Activated CD8-positive, alpha-beta T cell treated with anti-CD3 and anti-CD28 coated beads for 36 hours (primary cell): ENCODE results near the gene ATG4B. TPM values are rescaled to one million over a fixed set of nuclear protein-coding genes. Genes with fewer than 3 reads are reported as not detected.

ENCODE experiments used
- ATAC-seq: fragments of 200-7000 bp; cut with Tn5 transposase; one replicate; pipeline ENCODE4 v1.10.0; 2021; ENCODE audit warnings: mild to moderate bottlenecking, moderate library complexity
- CTCF ChIA-PET: fragments of 350-600 bp; sonication (Branson Sonifier 250); formaldehyde crosslinking; loops from one replicate; lab custom pipeline; 2021; ENCODE audit warnings: antibody characterized with exemption; lab: Charles Lee
- POLR2A ChIA-PET: fragments of 350-600 bp; sonication (Branson Sonifier 250); formaldehyde crosslinking; loops from one replicate; lab custom pipeline; 2021; ENCODE audit warnings: antibody characterized with exemption; lab: Charles Lee
- DNase-seq: peaks from one replicate; pipeline ENCODE4 v3.0.0-alpha.2; 2020
- H3K27ac Mint-ChIP-seq: one replicate; pipeline ENCODE4 v1.8.0; 2021; ENCODE audit warnings: mild to moderate bottlenecking, mixed read lengths
- H3K27me3 Mint-ChIP-seq: one replicate; pipeline ENCODE4 v1.8.0; 2021; ENCODE audit warnings: mixed read lengths
- H3K36me3 Mint-ChIP-seq: one replicate; pipeline ENCODE4 v1.8.0; 2021; ENCODE audit warnings: low read depth, mixed read lengths
- H3K4me1 Mint-ChIP-seq: one replicate; pipeline ENCODE4 v1.8.0; 2021; ENCODE audit warnings: low read depth, mixed read lengths
- H3K4me3 Mint-ChIP-seq: one replicate; pipeline ENCODE4 v1.8.0; 2021; ENCODE audit warnings: mild to moderate bottlenecking, moderate library complexity, mixed read lengths
- H3K9me3 Mint-ChIP-seq: one replicate; pipeline ENCODE4 v1.8.0; 2021; ENCODE audit warnings: mixed read lengths
- intact Hi-C: fragments of 100-400 bp; cut with micrococcal nuclease; formaldehyde crosslinking; loops from one replicate; pipeline ENCODE4 v1.10.0; 2022
- total RNA-seq, 2 experiments: library from RNA; stranded (reverse); gene quantifications; one replicate each; pipeline ENCODE4 v1.2.3, GENCODE V29; 2021
- TF ChIP-seq, protein P1 (sequence below): fragments of 200-600 bp; IDR thresholded peaks from one replicate; pipeline ENCODE4 v1.8.0; 2022; ENCODE audit warnings: antibody characterized with exemption, mild to moderate bottlenecking

Gene ATG4B
- total RNA-seq, 2 experiments from 2014 or later = 90.7 to 94.6 TPM

DNA sequence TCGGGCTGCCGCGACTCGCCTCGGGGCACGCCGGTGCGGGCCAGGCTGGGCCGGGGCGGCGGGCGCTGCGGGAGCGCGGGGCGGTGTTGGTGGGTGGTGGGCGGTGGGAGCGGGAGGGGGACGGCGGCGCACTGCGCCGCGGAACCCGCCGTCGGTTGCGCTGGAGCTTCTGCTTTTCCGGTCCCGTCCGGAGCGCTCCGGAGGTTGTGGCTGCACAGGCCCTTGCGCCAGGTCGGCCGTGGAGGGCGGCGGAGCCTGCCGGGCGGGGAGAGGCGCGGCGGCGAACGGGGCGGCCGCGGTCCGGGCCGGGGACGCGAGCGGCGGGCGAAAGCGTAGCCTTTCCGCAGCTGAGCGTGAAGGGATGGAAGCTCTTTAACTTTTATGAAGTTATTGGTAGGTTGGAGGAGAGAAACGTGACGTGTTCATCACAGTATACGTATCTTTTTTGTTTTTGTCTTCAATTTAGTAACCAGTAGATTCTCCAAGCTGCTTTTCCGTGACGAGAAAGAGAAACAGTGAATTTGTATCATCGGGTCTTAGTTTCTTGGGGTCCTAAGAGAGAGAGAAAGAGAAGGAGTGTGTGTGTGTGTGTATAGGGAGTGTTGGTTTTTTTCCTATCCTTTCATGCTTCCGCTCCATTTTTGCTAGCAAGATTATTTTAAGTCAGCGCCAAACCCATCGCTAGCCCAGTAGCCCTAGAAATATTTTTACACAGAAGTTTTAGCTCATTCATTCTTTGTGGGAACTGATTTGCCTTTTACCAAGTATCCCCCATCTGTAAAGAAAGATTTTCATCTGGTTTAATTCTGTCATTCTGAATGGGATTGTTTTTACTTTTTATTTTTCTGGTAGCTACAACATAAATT lies 535 bp downstream of the ATG4B start:
- ChIA-PET CTCF (interaction anchor here (0.9 to 2.0 kb wide), 6 partner anchors 20 to 241 kb away, joined by 3 to 7 read pairs (median 3); no protein-coding TSS in a partner anchor), POLR2A (interaction anchor here (0.6 to 1.6 kb wide), 8 partner anchors 11 to 200 kb away, joined by 3 to 7 read pairs (median 3); no protein-coding TSS in a partner anchor)
- DNase-seq (peak; percentile 47), ATAC-seq (peak; percentile 31)
- peak overlapping the region; percentile 92 for H3K27ac Mint-ChIP-seq
- H3K36me3 Mint-ChIP-seq = peaks cover 31% of the 10 kb centered on the region
- TF ChIP-seq, protein P1, sequence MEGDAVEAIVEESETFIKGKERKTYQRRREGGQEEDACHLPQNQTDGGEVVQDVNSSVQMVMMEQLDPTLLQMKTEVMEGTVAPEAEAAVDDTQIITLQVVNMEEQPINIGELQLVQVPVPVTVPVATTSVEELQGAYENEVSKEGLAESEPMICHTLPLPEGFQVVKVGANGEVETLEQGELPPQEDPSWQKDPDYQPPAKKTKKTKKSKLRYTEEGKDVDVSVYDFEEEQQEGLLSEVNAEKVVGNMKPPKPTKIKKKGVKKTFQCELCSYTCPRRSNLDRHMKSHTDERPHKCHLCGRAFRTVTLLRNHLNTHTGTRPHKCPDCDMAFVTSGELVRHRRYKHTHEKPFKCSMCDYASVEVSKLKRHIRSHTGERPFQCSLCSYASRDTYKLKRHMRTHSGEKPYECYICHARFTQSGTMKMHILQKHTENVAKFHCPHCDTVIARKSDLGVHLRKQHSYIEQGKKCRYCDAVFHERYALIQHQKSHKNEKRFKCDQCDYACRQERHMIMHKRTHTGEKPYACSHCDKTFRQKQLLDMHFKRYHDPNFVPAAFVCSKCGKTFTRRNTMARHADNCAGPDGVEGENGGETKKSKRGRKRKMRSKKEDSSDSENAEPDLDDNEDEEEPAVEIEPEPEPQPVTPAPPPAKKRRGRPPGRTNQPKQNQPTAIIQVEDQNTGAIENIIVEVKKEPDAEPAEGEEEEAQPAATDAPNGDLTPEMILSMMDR = no peak
- intact Hi-C loops = no loop called here
- no peaks in the 10 kb centered on the region for H3K27me3 Mint-ChIP-seq
- no peaks in the 10 kb centered on the region for H3K9me3 Mint-ChIP-seq
- peak overlapping the region; percentile 97 for H3K4me3 Mint-ChIP-seq
- peaks cover 54% of the 10 kb centered on the region for H3K4me1 Mint-ChIP-seq

DNA sequence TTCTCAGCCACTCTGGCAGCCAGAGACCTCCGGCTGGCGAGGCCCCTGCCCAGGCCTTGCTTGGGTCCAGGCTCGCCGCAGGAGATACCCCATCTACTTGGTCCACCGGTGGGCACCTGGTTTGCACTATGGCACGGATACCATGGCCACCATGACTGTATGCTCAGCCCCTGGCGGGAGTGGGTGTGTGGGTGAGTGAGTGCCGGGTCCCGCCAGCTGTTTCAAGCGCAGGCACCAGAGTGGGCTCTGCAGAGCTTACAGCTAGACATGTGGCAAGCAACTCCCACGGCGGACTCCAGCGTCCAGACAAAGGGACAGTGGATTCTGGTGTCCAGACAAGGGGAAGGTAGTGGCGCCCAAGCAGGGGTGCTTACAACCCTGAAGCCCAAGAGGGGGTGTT lies 1.4 kb downstream of the ATG4B start:
- intact Hi-C loops = no loop called here

GRCh38 chr2:241639385-241639784 lies 1.9 kb downstream of the ATG4B start:
- Mint-ChIP-seq H3K9me3 (no peaks in the 10 kb centered on the region), H3K4me3 (peak overlapping the region; percentile 97), H3K27me3 (no peaks in the 10 kb centered on the region), H3K27ac (peak overlapping the region; percentile 7), H3K36me3 (peaks cover 30% of the 10 kb centered on the region), H3K4me1 (peaks cover 56% of the 10 kb centered on the region)
- CTCF ChIA-PET = no interaction called here
- ATAC-seq (no peak), DNase-seq (no peak)
- TF ChIP-seq, protein P1 = no peak
- intact Hi-C loops = no loop called here
- POLR2A ChIA-PET = no interaction called here

More for the DNA sequence above, 1.4 kb downstream of the ATG4B start:
- TF ChIP-seq, protein P1 = no peak
- no peak for DNase-seq
- Mint-ChIP-seq H3K9me3 (no peaks in the 10 kb centered on the region), H3K4me1 (peaks cover 55% of the 10 kb centered on the region), H3K4me3 (peak overlapping the region; percentile 97), H3K27ac (peak overlapping the region; percentile 15), H3K36me3 (peaks cover 28% of the 10 kb centered on the region), H3K27me3 (no peaks in the 10 kb centered on the region)
- CTCF ChIA-PET = interaction anchor here (1.2 to 2.0 kb wide), 4 partner anchors 22 to 240 kb away, joined by 3 to 7 read pairs (median 4); no protein-coding TSS in a partner anchor
- ATAC-seq = no peak
- POLR2A ChIA-PET = interaction anchor here (0.6 to 1.0 kb wide), 2 partner anchors 60 to 199 kb away, joined by 3 read pairs; no protein-coding TSS in a partner anchor

GRCh38 chr2:241640165-241640795 lies 2.8 kb downstream of the ATG4B start:
- peak overlapping the region; percentile 51 for H3K27ac Mint-ChIP-seq
- TF ChIP-seq, protein P1 = no peak
- no peaks in the 10 kb centered on the region for H3K27me3 Mint-ChIP-seq
- peaks cover 30% of the 10 kb centered on the region for H3K36me3 Mint-ChIP-seq
- ATAC-seq (no peak), DNase-seq (no peak)
- intact Hi-C loops = no loop called here
- H3K9me3 Mint-ChIP-seq = no peaks in the 10 kb centered on the region
- POLR2A ChIA-PET = interaction anchor here (1.3 kb wide), 1 partner anchor 325 kb away, joined by 4 read pairs; the partner anchor contains the start of genes HDLBP and SEPTIN2
- H3K4me3 Mint-ChIP-seq = no peak overlapping the region
- CTCF ChIA-PET = interaction anchor here (0.7 kb wide), 1 partner anchor 19 kb away, joined by 3 read pairs; no protein-coding TSS in a partner anchor
- peaks cover 49% of the 10 kb centered on the region for H3K4me1 Mint-ChIP-seq
